HCT116 (cell line): ENCODE data around the gene GABRR3.

Source experiments
- CBX3 ChIP-seq: IDR thresholded peaks from 2 replicates; pipeline ENCODE4 v1.6.1; 2012; ENCODE audit warnings: low read depth
- CEBPB ChIP-seq: IDR thresholded peaks from 2 replicates; pipeline ENCODE4 v1.6.1; 2012; ENCODE audit warnings: low read depth
- CTCF ChIP-seq, 3 experiments: fragments of 200-600 bp in 1 of 3; sonication (generic) in 1 of 3; IDR thresholded peaks in 2 of 3; conservative IDR thresholded peaks in 1 of 3; 2 replicates each; pipeline ENCODE4 v1.5.1; 2012 to 2017; ENCODE audit warnings: low read depth in 2 of 3, low read length in 2 of 3, antibody characterized with exemption in 1 of 3, borderline replicate concordance in 1 of 3, control low read depth in 1 of 3, mild to moderate bottlenecking in 1 of 3, mixed read lengths in 1 of 3, mixed run types in 1 of 3, moderate library complexity in 1 of 3; ENCODE audit not compliant: insufficient read depth in 1 of 3
- EZH2 ChIP-seq: fragments of 200-600 bp; sonication (generic); IDR thresholded peaks from 2 replicates; pipeline ENCODE4 v1.6.1; 2017; ENCODE audit warnings: antibody characterized with exemption, mixed run types
- EZH2phosphoT487 ChIP-seq: fragments of 200-600 bp; IDR thresholded peaks from 2 replicates; pipeline ENCODE4 v1.6.1; 2018; ENCODE audit warnings: antibody characterized with exemption, borderline replicate concordance
- FOSL1 ChIP-seq: IDR thresholded peaks from 2 replicates; pipeline ENCODE4 v1.6.1; 2012; ENCODE audit warnings: low read depth
- POLR2A ChIP-seq: IDR thresholded peaks from 2 replicates; pipeline ENCODE4 v1.7.0; 2011; ENCODE audit warnings: borderline replicate concordance; ENCODE audit not compliant: insufficient read depth, insufficient read length; ENCODE audit errors: extremely low read depth
- POLR2AphosphoS5 ChIP-seq: IDR thresholded peaks from 2 replicates; pipeline ENCODE4 v1.6.1; 2011; ENCODE audit warnings: mild to moderate bottlenecking, low read depth, low read length, moderate library complexity
- REST ChIP-seq: IDR thresholded peaks from 2 replicates; pipeline ENCODE4 v1.6.1; 2012; ENCODE audit warnings: low read depth
- SP1 ChIP-seq: IDR thresholded peaks from 2 replicates; pipeline ENCODE4 v1.6.1; 2012; ENCODE audit warnings: low read depth
- ZBTB33 ChIP-seq: IDR thresholded peaks from 2 replicates; pipeline ENCODE4 v1.6.1; 2011; ENCODE audit warnings: mild to moderate bottlenecking, low read length, moderate library complexity; ENCODE audit not compliant: insufficient replicate concordance; ENCODE audit errors: extremely low read depth
- ZNF274 ChIP-seq: fragments of 200-500 bp; sonication (Bioruptor generic); IDR thresholded peaks from 2 replicates; pipeline ENCODE4 v1.6.1; 2014; ENCODE audit warnings: mild to moderate bottlenecking, low read depth, low read length, inconsistent platforms

DNA sequence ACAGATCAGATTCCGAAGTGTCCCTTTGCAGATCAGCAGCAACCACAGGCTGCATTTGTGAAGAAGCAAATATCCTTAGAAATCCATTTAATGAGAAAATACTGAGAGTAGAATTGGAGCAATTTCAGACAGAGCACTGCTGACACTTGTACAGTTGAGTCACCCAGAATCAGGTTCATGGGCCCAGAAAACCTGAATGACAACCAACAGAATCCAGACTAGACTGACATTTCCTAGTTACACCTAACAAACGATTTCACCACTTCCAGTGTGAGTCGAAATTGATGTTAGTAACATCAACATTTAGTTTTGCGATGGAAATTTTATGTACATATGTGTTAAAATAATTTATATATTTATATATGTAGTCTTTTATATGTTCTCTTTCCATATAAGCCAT is 16.8 kb downstream of the GABRR3 start:
- TF ChIP-seq POLR2AphosphoS5 (no peak), CBX3 (no peak), CTCF (IDR thresholded peaks at IDR 0.05 in 2 of 3, conservative IDR thresholded peaks at IDR 0.05 in 1 of 3; ENCODE audit: borderline replicate concordance in 1 of 3, insufficient read depth in 1 of 3, low read depth in 2 of 3, low read length in 2 of 3) (no peak), ZBTB33 (no peak), SP1 (no peak), POLR2A (no peak), EZH2 (no peak), REST (no peak), FOSL1 (no peak), EZH2phosphoT487 (no peak), ZNF274 (no peak), CEBPB (no peak)
